T-helper 2 cell (primary cell): ENCODE results near the gene FRYL.
"Not testable (repeated sequence)": the region's sequence is repeated elsewhere in the genome, so short reads cannot be mapped to it uniquely, and the experiment has no call there.

Experiments
- DNase-seq, 5 experiments: peaks; one replicate each; pipeline versions ENCODE4 v3.0.0 to v3.0.0-alpha.2; 2012 to 2022

The FRYL gene

DNA sequence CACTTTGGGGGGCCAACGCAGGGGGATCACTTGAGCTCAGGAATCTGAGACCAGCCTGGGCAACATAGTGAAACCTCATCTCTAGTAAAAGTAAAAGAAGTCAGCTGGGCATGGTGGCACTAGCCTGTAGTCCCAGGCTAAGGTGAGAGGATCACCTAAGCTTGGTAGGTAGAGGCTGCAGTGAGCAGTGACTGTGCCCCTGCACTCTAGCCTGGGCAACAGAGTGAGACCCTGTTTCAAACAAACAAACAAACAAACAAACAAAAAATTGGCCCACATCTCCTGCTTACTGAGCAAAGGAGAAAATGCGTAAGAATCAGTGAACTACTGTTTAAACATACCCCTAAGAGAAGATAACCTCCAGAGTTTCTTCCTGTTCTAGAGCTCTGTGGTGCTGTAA is 85.3 kb downstream of the FRYL start:
- no peak for DNase-seq

DNA sequence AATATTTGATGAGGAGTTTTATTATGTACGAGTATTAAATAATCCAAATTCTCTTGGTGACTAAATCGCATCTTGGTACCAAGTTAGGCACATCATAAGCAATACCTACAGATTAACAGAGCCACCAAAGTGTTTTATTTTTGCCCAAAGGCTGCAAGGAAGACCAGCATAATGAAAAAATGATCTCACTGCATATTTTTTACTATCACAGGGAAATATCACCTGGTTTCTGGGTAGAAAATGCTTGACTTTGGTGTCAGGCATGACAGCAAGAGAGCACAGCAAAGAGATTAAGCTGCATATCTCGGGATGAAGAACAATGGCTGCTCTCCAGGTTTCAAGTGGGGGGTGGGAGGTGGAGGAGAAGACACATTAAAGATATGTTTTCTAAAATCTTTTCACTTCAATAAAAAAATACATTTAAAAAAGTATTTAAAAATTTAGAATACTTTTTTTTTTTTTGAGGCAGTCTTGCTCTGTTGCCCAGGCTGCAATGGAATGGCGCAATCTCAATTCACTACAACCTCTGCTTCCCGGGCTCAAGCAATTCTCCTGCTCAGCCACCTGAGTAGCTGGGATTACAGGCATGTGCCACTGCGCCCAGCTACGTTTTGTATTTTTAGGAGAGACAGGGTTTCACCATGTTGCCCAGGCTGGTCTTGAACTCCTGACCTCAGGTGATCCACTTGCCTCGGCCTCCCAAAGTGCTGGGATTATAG is 86.1 kb downstream of the FRYL start:
- no peak for DNase-seq

DNA sequence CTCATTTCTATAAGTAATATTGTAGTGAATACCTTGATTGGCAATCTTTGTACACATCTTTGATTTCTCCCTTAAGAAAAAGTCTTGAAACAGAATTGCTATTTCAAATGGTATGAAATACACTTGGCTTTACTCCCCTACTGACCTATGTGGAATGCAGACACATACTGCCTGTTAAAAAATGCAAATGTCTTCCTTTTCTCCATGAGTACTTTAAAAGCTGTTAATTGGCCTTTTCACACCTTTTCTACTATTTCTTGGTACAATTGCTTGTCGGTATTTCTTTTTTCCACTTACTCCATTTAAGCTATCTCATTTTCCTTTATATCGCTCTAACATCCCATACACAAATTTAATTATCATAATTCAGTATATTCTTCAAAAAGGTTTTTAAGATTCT is 87.2 kb downstream of the FRYL start:
- DNase-seq: no peak

DNA sequence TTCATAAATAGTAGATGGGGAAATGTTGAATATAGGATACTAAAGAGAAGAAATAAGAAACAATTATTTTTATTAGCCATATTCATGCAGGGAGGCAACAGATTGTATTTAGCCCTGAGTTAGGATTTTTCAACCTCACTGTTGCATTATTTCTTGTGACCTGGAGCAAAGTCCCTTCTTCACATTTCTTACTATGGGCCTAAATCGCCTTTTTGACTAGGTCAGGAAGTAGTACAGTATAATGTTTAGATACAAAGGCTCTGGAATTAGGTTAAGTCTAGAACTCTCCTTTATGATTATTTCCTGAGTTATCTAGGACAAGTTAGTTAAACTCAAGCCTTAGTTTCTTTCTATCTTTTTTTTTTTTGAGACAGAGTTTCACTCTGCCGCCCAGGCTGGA is 88.0 kb downstream of the FRYL start:
- no peak for DNase-seq

- no peak for DNase-seq
Observed at GRCh38 chr4:48688953-48689352, 91.1 kb downstream of the FRYL start.

GRCh38 chr4:48687313-48688051 is 92.6 kb downstream of the FRYL start:
- DNase-seq: no peak

GRCh38 chr4:48686369-48686768 is 93.7 kb downstream of the FRYL start:
- no peak for DNase-seq

DNA sequence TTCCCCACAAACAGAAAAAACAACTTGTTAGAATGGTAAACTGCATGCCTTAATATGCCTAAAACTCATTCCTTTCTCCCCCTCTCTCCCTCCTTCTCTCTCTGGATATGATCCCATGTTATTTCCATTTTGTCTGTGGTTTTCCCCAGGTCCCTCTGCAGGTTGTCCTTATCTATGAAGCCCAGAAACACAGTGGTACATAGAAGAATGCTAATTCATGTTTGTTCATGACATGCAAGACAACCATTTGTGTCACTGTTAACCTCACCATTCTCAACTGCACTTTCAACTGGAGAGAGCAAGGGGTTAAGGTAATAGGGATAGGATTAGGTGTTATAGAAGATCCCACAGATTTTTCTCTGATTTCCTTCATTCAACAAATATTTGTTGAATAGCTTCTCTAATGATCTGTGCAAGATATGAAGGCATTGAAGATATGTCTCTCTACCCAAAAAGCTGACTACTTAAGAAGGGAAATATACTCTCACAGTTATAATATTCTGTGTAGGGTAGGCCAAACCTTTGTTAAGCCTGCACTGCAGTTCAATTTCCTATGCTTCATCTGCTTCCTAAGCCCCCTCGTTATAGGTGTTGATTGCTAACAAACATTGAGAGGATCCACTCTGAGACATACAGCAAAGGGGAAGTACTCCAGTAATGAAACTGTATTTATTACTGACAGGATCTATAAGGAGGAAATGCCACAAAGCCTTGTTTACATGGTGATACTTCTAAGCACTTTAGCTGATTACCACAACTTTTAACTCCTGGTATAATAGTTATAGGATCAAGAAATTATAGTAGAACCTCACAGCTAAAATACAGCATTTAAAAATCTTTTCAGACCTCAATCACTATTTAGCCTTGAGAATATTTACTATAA is 96.1 kb downstream of the FRYL start:
- DNase-seq: no peak

DNA sequence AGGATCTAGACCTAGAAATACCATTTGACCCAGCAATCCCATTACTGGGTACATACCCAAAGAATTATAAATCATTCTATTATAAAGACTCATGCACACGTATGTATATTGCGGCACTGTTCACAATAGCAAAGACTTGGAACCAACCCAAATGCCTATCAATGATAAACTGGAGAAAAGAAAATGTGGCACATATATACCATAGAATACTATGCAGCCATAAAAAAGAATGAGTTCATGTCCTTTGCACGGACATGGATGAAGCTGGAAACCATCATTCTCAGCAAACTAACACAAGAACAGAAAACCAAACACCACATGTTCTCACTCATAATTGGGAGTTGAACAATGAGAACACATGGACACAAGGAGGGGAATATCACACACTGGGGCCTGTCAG is 97.2 kb downstream of the FRYL start:
- not testable (repeated sequence) for DNase-seq

DNA sequence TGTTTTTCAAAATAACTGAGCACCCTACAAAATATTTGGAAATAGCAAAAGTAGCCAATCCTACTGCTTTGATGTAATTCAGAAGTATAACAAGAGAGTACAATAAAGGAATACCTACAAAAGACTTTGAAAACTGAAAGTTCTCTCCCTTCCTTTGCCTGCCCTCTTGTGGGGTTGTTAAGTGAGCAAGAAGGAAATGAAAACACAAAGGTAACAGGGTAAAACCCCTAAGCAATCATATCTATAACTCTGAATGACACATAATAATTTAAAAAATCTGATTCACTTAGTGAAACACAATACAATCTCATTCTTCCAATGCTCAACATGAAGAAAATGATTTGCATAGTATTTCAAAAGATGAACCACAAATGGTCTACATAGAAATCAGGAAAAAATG is 98.2 kb downstream of the FRYL start:
- peak in 1 of 5 experiments; percentile 72 for DNase-seq

DNA sequence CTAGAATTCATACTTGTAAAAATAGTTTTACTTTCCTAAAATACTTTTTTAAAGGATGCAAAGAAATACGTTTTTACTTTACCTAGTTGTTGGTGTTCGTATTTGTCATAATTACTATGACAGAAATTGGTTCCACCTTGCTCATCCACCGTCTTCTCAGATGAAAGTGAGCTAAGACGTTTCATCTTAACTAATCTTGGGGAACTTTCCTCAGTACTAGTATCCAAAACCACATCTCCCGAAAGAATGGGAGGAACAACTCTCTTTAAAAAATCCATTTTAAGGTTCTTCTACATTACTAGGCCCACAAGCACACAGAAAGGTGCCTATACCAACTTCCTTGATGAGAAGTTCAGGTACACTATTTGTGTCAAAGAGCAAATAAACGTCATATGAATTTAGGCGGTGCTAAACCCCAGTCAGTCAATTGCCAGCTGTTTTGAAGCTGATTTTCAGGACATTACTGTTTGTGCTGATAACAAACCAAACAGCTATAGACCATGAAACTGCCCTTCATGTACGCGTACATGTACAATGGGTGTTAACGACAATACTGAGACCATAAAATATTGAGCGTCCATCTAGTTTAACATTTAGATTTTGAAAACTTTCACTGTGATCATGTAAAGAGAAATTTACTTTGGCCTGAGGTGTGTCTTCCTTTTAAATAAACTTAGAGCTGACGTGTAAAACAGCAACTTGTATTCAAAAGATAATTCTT is 99.1 kb downstream of the FRYL start:
- no peak for DNase-seq

DNA sequence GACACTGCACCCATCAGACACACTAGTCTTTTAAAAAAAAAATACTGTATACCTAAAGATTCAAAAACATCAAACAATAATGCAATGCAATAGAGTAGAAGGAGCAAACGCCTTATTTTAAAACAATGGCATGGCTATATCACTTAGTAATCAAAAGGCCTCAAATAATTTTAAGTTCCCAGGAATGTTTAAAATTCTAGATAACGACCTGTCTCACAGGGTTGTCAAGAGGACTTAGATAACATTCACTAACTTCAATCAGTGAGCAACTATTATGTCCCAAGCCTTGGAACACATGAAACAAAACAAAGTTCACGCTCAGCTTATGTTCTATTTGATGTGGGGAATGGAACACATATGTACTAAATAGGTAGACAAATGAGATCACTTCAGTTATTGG is 106.5 kb downstream of the FRYL start:
- no peak for DNase-seq

GRCh38 chr4:48670587-48670986 is 109.5 kb downstream of the FRYL start:
- DNase-seq: no peak

DNA sequence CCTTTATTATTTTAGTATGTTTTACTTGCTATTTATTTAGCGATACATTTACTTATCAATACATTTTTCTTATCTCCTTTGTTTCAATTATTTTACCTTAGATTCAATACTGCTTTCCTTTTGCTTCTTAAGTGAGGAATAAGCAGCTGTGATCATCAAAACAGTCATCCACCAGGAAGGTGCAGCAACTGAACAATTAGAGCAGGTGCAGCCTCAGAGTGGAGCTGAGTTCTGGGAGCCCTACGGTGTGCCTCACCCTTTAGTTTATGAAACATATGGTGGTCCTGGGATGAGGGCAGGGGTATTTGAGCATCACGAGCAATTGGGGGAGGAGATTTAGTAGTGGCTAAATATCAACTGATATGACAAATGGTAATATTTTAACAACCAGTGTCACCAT is 111.0 kb downstream of the FRYL start:
- DNase-seq: no peak

DNA sequence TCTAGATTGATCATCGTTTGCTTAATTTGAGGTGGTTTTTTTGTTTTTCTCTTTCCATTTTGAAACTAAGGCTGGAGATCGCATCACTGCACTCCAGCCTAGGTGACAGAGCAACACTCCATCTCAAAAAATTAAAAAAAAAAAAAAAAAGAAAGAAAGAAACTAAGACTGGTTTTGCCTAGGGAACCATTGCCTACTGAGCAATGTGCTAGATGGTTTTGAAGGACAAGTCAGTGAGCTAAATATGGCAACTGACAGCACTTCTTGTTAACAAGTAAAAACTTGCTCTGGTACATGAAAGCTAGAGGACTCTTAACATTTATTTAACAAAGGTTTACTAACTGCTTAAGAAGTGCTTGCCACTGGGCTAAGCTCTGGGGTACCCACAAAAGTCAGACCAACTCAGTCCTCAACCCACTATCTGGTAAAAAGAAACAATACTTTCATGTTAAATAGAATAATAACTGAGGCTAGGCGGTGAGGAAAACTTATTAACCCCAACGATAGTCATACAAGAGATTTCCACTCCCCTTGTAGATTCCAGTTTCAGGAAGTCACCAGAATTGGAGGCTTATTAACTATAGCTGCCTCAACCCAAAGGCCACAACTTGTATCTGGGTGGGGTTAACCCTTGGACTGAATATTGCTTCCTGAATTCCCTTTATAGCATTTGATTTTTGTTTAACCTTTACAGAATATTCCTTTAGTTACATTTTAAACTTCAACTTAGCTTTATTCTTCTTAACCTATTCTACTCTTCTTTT is 111.6 kb downstream of the FRYL start:
- DNase-seq: no peak

DNA sequence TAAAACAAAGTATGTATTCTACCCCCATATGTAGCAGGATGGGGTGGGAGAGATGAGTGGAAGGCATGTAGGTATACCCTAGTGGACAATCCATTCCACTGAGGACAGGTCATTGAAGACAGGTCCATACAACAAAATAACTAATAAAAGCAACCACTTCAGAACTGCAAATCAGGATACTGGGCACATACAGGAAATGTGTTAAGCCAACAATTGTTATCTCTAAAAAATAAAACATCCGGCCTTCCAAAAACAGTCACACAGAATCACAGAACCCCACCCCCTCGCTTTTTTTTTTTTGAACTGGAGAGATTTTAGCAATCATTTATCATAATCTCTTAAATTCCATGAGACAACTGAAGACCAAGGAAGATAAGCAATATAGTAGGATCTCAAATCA is 112.9 kb downstream of the FRYL start:
- DNase-seq: peak in 1 of 5 experiments; percentile 35

DNA sequence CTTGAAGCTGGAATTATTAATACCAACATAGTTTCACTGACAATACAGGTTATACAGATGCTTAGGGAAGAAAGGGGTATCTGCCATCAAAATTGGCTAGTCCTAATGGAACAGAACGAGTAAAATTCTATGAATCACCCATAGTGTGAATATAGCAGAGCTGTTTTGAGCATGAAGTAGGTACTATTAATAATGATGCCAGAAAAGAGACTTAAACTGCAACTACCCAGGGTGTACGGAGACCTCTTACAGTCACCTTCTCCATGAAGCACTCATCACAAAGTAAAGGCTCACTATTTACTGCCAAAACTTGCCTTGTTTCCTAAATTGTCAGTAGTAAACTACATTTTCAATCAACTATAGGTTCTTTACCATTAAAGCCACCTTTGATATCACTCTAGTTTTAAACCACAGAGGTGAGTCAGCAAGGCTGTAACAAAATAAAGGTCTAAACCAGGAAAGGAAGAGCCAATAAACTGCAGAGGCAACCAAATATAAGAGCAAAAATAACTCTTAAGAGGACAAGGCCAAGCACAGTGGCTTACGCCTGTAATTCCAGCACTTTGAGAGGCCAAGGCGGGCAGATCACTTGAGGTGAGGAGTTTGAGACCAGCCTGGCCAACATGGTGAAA is 114.4 kb downstream of the FRYL start:
- DNase-seq: peak in 1 of 5 experiments; percentile 63

DNA sequence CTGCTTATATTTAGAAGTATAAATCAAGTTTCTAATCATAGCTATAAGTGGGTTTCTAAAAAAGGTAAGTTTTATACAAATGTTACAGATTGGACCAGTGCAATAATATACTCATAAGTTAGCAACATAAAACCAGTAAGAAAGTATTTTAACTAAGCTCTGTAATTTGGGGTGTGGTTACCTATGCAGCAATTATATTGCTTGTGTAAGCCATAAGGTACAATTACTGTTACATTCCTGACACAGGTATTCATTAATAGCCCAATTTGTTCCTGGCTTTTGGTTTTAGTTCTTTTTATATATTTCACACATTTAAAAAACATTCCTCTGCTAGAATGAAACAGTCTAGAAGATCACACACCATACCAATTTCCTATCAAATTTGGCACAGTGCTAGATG is 115.1 kb downstream of the FRYL start:
- DNase-seq: no peak

GRCh38 chr4:48661391-48661790 is 118.7 kb downstream of the FRYL start:
- no peak for DNase-seq

DNA sequence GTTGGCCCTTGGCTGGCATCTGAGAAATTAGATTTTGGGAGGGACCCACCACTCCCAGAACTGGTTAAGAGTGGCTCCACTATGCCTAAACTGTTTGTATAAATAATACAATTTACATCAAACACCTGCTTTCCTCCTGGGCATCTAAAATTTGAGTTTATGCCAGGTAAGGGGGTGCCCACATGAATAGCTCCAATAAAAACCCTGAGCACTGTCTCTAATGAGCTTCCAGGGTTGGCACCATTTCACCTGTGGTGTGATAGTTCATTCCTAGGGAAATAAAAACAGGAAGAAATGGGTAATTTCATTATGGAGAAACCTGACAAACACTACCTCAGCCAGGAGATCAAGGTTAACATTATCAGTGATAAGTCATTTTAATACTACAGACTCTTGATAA is 119.7 kb downstream of the FRYL start:
- DNase-seq: no peak

GRCh38 chr4:48654015-48654664 is 125.9 kb downstream of the FRYL start:
- DNase-seq: no peak
